ENCODE data around the gene JPH2. TPM values are rescaled to one million over a fixed set of nuclear protein-coding genes. Genes with fewer than 3 reads are reported as not detected.

Gene JPH2
- total RNA-seq, 1 experiment from 2014 or later: 14.7 TPM

DNA sequence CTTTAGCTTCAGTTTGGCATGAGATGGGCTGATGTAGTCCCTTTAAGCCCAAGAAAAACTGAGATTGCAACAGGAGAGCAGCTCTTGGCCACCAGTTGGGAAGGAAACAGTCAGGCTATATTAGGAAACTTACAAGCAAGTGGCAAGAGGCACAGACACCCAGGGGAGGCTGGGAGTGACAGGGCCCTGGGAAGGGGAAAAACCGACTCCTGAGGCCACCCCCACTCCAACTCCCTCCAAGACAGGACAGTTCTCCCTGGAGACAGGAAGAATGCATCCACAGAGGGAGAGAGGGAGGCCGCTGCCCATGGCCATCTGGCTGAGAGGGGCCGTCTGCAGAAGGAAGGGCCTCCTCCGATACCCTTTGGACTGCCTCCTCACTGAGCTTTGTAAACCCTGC is 20.5 kb downstream of the JPH2 start:
- ChIA-PET POLR2A (interaction anchor here (1.0 to 7.8 kb wide), 5 partner anchors 11 to 23 kb away, joined by 3 to 49 read pairs (median 6); partner anchors contain the start of gene JPH2), CTCF (interaction anchor here (1.0 to 2.8 kb wide), 7 partner anchors 11 to 86 kb away, joined by 3 to 13 read pairs (median 3); no protein-coding TSS in a partner anchor)
- intact Hi-C loops (cut with micrococcal nuclease): no loop called here
- no peak for TF ChIP-seq CTCF (IDR thresholded peaks at IDR 0.05; ENCODE audit: unreplicated experiment)
- no peak overlapping the region for H3K4me3 Mint-ChIP-seq (ENCODE audit: unreplicated experiment)
- peaks cover 23% of the 10 kb centered on the region for H3K4me1 Mint-ChIP-seq (ENCODE audit: insufficient read depth, unreplicated experiment)
- peaks cover 7% of the 10 kb centered on the region for H3K9me3 Mint-ChIP-seq (ENCODE audit: unreplicated experiment)
- H3K27ac Mint-ChIP-seq (ENCODE audit: low read depth, unreplicated experiment): no peak overlapping the region
- BruUV-seq (replicated peaks): no TSS peak
- H3K36me3 Mint-ChIP-seq (ENCODE audit: insufficient read depth, unreplicated experiment): peaks cover 21% of the 10 kb centered on the region
- no peaks in the 10 kb centered on the region for H3K27me3 Mint-ChIP-seq (ENCODE audit: insufficient read depth, unreplicated experiment)
- DNase-seq (ENCODE audit: unreplicated experiment): peak; percentile 47

DNA sequence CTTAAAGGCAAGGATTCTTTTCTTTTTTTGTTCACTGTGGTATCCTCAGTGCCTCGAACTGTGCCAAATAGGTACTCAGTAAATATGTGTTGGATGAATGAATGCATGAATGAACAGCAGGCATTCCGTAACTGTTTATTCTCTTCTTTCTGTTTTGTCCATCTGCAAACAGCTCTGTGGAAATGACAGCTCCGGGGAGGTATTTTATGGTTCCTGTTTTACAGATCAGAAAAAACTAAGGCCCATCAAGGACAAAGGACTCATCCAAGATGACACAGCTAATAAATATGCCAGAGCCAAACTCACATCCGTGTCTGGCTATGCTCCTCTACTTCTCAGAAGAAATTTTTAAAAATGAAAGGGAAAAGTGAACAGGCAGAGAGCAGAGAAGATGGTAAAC is 21.0 kb downstream of the JPH2 start:
- CTCF ChIA-PET: interaction anchor here (0.7 to 2.8 kb wide), 9 partner anchors 11 to 220 kb away, joined by 3 to 13 read pairs (median 4); no protein-coding TSS in a partner anchor
- no peak for DNase-seq (ENCODE audit: unreplicated experiment)
- no TSS peak for BruUV-seq (replicated peaks)
- Mint-ChIP-seq H3K4me3 (ENCODE audit: unreplicated experiment) (no peak overlapping the region), H3K27ac (ENCODE audit: low read depth, unreplicated experiment) (no peak overlapping the region), H3K4me1 (ENCODE audit: insufficient read depth, unreplicated experiment) (peaks cover 23% of the 10 kb centered on the region), H3K9me3 (ENCODE audit: unreplicated experiment) (peaks cover 7% of the 10 kb centered on the region), H3K27me3 (ENCODE audit: insufficient read depth, unreplicated experiment) (no peaks in the 10 kb centered on the region), H3K36me3 (ENCODE audit: insufficient read depth, unreplicated experiment) (peaks cover 21% of the 10 kb centered on the region)
- no peak for TF ChIP-seq CTCF (IDR thresholded peaks at IDR 0.05; ENCODE audit: unreplicated experiment)
- intact Hi-C loops (cut with micrococcal nuclease): no loop called here
- POLR2A ChIA-PET: interaction anchor here (1.0 to 7.8 kb wide), 5 partner anchors 11 to 23 kb away, joined by 3 to 49 read pairs (median 6); partner anchors contain the start of gene JPH2

DNA sequence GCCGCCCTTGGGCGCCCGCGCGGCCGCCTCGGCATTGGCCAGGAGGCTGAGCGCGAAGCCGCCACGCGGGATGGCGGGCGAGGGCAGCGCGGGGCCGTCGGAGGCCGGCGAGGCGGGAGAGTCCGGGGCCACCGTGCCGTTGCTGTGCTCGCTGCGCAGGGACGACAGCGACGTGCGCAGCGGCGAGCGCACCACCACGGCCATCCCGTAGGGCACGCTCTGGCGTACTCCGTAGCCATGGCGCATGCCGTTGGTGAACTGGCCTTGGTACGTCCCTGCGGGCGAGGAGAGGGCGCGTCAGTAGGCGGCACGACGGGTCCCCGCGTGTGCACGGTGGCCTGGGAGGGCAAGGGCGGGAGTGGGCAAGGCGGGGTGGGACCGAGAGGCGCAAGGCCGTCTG is 26.9 kb downstream of the JPH2 start:
- intact Hi-C loops (cut with micrococcal nuclease): no loop called here
- no peak for DNase-seq (ENCODE audit: unreplicated experiment)
- Mint-ChIP-seq H3K4me3 (ENCODE audit: unreplicated experiment) (no peak overlapping the region), H3K36me3 (ENCODE audit: insufficient read depth, unreplicated experiment) (peaks cover 26% of the 10 kb centered on the region), H3K27me3 (ENCODE audit: insufficient read depth, unreplicated experiment) (no peaks in the 10 kb centered on the region), H3K27ac (ENCODE audit: low read depth, unreplicated experiment) (no peak overlapping the region), H3K9me3 (ENCODE audit: unreplicated experiment) (peaks cover 18% of the 10 kb centered on the region), H3K4me1 (ENCODE audit: insufficient read depth, unreplicated experiment) (no peaks in the 10 kb centered on the region)
- TF ChIP-seq CTCF (IDR thresholded peaks at IDR 0.05; ENCODE audit: unreplicated experiment): no peak
- ChIA-PET CTCF (interaction anchor here (0.7 kb wide), 2 partner anchors 19 to 30 kb away, joined by 3 to 5 read pairs; no protein-coding TSS in a partner anchor), POLR2A (interaction anchor here (0.6 to 0.7 kb wide), 2 partner anchors 25 to 1350 kb away, joined by 3 to 4 read pairs; no protein-coding TSS in a partner anchor)
- BruUV-seq (replicated peaks): no TSS peak

DNA sequence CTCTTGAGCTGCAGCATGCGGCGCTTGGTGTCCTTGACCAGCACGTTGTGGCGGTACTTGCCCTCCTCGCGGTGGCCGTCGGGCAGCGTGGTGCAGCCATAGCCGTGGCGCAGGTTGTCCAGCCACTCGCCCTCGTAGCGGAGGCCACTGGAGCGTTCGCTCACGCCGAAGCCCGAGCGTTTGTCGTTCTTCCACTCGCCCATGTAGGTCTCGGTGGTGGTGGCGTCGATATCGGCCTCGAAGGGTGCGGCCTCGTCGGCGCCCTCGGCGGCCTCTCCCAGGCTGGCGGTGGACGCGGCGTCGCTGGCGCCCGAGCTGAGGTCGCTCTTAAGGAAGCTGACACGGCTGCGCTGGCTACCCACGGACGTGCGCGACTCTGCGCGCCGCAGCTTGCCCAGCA is 27.3 kb downstream of the JPH2 start:
- POLR2A ChIA-PET: no interaction called here
- no peak overlapping the region for H3K4me3 Mint-ChIP-seq (ENCODE audit: unreplicated experiment)
- peaks cover 18% of the 10 kb centered on the region for H3K9me3 Mint-ChIP-seq (ENCODE audit: unreplicated experiment)
- BruUV-seq (replicated peaks): no TSS peak
- no peak for DNase-seq (ENCODE audit: unreplicated experiment)
- intact Hi-C loops (cut with micrococcal nuclease): no loop called here
- no peaks in the 10 kb centered on the region for H3K27me3 Mint-ChIP-seq (ENCODE audit: insufficient read depth, unreplicated experiment)
- H3K27ac Mint-ChIP-seq (ENCODE audit: low read depth, unreplicated experiment): no peak overlapping the region
- no peaks in the 10 kb centered on the region for H3K4me1 Mint-ChIP-seq (ENCODE audit: insufficient read depth, unreplicated experiment)
- no peak for TF ChIP-seq CTCF (IDR thresholded peaks at IDR 0.05; ENCODE audit: unreplicated experiment)
- peaks cover 29% of the 10 kb centered on the region for H3K36me3 Mint-ChIP-seq (ENCODE audit: insufficient read depth, unreplicated experiment)
- CTCF ChIA-PET: interaction anchor here (0.7 kb wide), 1 partner anchor 19 kb away, joined by 5 read pairs; no protein-coding TSS in a partner anchor
